HEK293 (cell line): ENCODE measurements around the gene PLEKHH2.

Experiments
- CTCF ChIA-PET: fragments of 350-600 bp; formaldehyde crosslinking; extraction: SDS; loops from one replicate; lab custom pipeline; 2021; ENCODE audit warnings: antibody characterized with exemption; lab: Yijun Ruan, JAX
- POLR2A ChIA-PET: fragments of 300-600 bp; formaldehyde crosslinking; extraction: SDS; loops from one replicate; lab custom pipeline; 2020; ENCODE audit warnings: antibody characterized with exemption, inconsistent platforms; lab: Yijun Ruan, JAX
- H3K27ac ChIP-seq: fragments of 200-500 bp; sonication (Bioruptor generic); 2 replicates; pipeline ENCODE4 v1.5.1; 2014; ENCODE audit warnings: low read depth, low read length, control low read depth, inconsistent platforms; ENCODE audit errors: extremely low read depth
- H3K36me3 ChIP-seq, 2 experiments: fragments of 200-500 bp in 1 of 2; sonication (Bioruptor generic) in 1 of 2; 1 replicate in 1 of 2; 2 replicates in 1 of 2; pipeline ENCODE4 v1.5.1; 2014 to 2017; ENCODE audit warnings: inconsistent platforms in 2 of 2, low read length in 2 of 2; ENCODE audit not compliant: control insufficient read depth in 2 of 2, insufficient read depth in 1 of 2
- H3K4me1 ChIP-seq: fragments of 200-500 bp; sonication (Bioruptor generic); 2 replicates; pipeline ENCODE4 v1.5.1; 2014; ENCODE audit warnings: mild to moderate bottlenecking, low read length, inconsistent platforms; ENCODE audit not compliant: control insufficient read depth, insufficient read depth
- H3K4me3 ChIP-seq: 2 replicates; pipeline ENCODE4 v1.5.1; 2011; ENCODE audit warnings: low read depth, mild to moderate bottlenecking, control low read depth, low read length, moderate library complexity
- H3K9me3 ChIP-seq: fragments of 200-500 bp; sonication (Bioruptor generic); 2 replicates; pipeline ENCODE4 v1.5.1; 2014; ENCODE audit warnings: low read depth, low read length, inconsistent platforms; ENCODE audit not compliant: control insufficient read depth, insufficient read depth
- EGR2 ChIP-seq: fragments of 450-650 bp; formaldehyde crosslinking; IDR thresholded peaks from 2 replicates; pipeline ENCODE4 v1.5.1; 2016; ENCODE audit warnings: low read depth, missing biosample characterization, missing genetic modification characterization
- GLI2 ChIP-seq: fragments of 450-650 bp; formaldehyde crosslinking; IDR thresholded peaks from 2 replicates; pipeline ENCODE4; 2017; ENCODE audit warnings: missing biosample characterization, missing genetic modification characterization, low read depth, borderline replicate concordance
- GLIS1 ChIP-seq: fragments of 450-650 bp; formaldehyde crosslinking; IDR thresholded peaks from 2 replicates; pipeline ENCODE4 v1.5.1; 2016; ENCODE audit warnings: missing biosample characterization, missing genetic modification characterization
- GLIS2 ChIP-seq: fragments of 450-650 bp; formaldehyde crosslinking; IDR thresholded peaks from 2 replicates; pipeline ENCODE4 v1.5.1; 2016; ENCODE audit warnings: missing biosample characterization, missing genetic modification characterization
- HOXD13 ChIP-seq: sonication (generic); formaldehyde crosslinking; IDR thresholded peaks from 2 replicates; pipeline ENCODE4 v1.8.0; 2022; ENCODE audit warnings: missing genetic modification reagents, borderline replicate concordance
- IKZF3 ChIP-seq: fragments of 450-650 bp; IDR thresholded peaks from 2 replicates; pipeline ENCODE4 v1.5.0; 2018; ENCODE audit warnings: missing biosample characterization, mild to moderate bottlenecking, missing genetic modification characterization, moderate library complexity
- KLF8 ChIP-seq: fragments of 450-650 bp; formaldehyde crosslinking; IDR thresholded peaks from 2 replicates; pipeline ENCODE4 v1.5.1; 2016; ENCODE audit warnings: missing biosample characterization, missing genetic modification characterization
- KLF9 ChIP-seq: fragments of 450-650 bp; formaldehyde crosslinking; IDR thresholded peaks from 2 replicates; pipeline ENCODE4 v1.5.1; 2016; ENCODE audit warnings: missing biosample characterization, missing genetic modification characterization, low read depth
- MEIS1 ChIP-seq: sonication (generic); formaldehyde crosslinking; IDR thresholded peaks from 2 replicates; pipeline ENCODE4 v1.8.1; 2022; ENCODE audit warnings: missing genetic modification reagents, mild to moderate bottlenecking, borderline replicate concordance
- MYNN ChIP-seq: fragments of 450-650 bp; formaldehyde crosslinking; IDR thresholded peaks from 2 replicates; pipeline ENCODE4 v1.5.1; 2016; ENCODE audit warnings: missing biosample characterization, missing genetic modification characterization, borderline replicate concordance
- MZF1 ChIP-seq: fragments of 450-650 bp; formaldehyde crosslinking; IDR thresholded peaks from 2 replicates; pipeline ENCODE4 v1.5.1; 2017; ENCODE audit warnings: missing biosample characterization, missing genetic modification characterization, borderline replicate concordance
- OSR2 ChIP-seq: fragments of 450-650 bp; formaldehyde crosslinking; IDR thresholded peaks from 2 replicates; pipeline ENCODE4 v1.5.1; 2016; ENCODE audit warnings: missing biosample characterization, missing genetic modification characterization
- RBAK ChIP-seq: fragments of 450-650 bp; formaldehyde crosslinking; IDR thresholded peaks from 2 replicates; pipeline ENCODE4 v1.5.1; 2016; ENCODE audit warnings: missing biosample characterization, missing genetic modification characterization
- SCRT1 ChIP-seq: fragments of 450-650 bp; formaldehyde crosslinking; IDR thresholded peaks from 2 replicates; pipeline ENCODE4 v1.5.1; 2016; ENCODE audit warnings: missing biosample characterization, missing genetic modification characterization, borderline replicate concordance
- SETDB1 ChIP-seq: IDR thresholded peaks from one replicate; pipeline ENCODE4 v1.6.1; 2017; ENCODE audit warnings: mild to moderate bottlenecking, low read length, moderate library complexity, mixed read lengths; ENCODE audit not compliant: insufficient read length
- TRIM28 ChIP-seq: IDR thresholded peaks from 2 replicates; pipeline ENCODE4 v1.6.1; 2011; ENCODE audit warnings: low read length, control low read depth, borderline replicate concordance
- ZBTB20 ChIP-seq: fragments of 450-650 bp; formaldehyde crosslinking; IDR thresholded peaks from 2 replicates; pipeline ENCODE4 v1.5.1; 2016; ENCODE audit warnings: missing biosample characterization, missing genetic modification characterization
- ZBTB21 ChIP-seq: fragments of 450-650 bp; formaldehyde crosslinking; IDR thresholded peaks from 2 replicates; pipeline ENCODE4 v1.5.1; 2017; ENCODE audit warnings: missing biosample characterization, missing genetic modification characterization
- ZBTB48 ChIP-seq: fragments of 450-650 bp; formaldehyde crosslinking; IDR thresholded peaks from 2 replicates; pipeline ENCODE4 v1.5.1; 2016; ENCODE audit warnings: missing biosample characterization, missing genetic modification characterization
- ZEB2 ChIP-seq: fragments of 450-650 bp; formaldehyde crosslinking; IDR thresholded peaks from 2 replicates; pipeline ENCODE4 v1.5.1; 2016; ENCODE audit warnings: missing biosample characterization, missing genetic modification characterization
- ZFHX2 ChIP-seq: fragments of 450-650 bp; formaldehyde crosslinking; conservative IDR thresholded peaks from 2 replicates; pipeline ENCODE4 v1.5.1; 2016; ENCODE audit warnings: missing biosample characterization, missing genetic modification characterization
- ZNF202 ChIP-seq: fragments of 450-650 bp; formaldehyde crosslinking; IDR thresholded peaks from 2 replicates; pipeline ENCODE4 v1.5.1; 2016; ENCODE audit warnings: missing biosample characterization, missing genetic modification characterization, borderline replicate concordance
- ZNF394 ChIP-seq: fragments of 450-650 bp; formaldehyde crosslinking; IDR thresholded peaks from 2 replicates; pipeline ENCODE4 v1.5.1; 2016; ENCODE audit warnings: missing biosample characterization, missing genetic modification characterization, mild to moderate bottlenecking, moderate library complexity, borderline replicate concordance
- ZNF426 ChIP-seq: fragments of 450-650 bp; formaldehyde crosslinking; IDR thresholded peaks from 2 replicates; pipeline ENCODE4 v1.5.1; 2017; ENCODE audit warnings: missing biosample characterization, missing genetic modification characterization, mild to moderate bottlenecking, inconsistent platforms, moderate library complexity
- ZNF473 ChIP-seq: fragments of 450-650 bp; formaldehyde crosslinking; IDR thresholded peaks from 2 replicates; pipeline ENCODE4 v1.5.1; 2017; ENCODE audit warnings: missing biosample characterization, missing genetic modification characterization
- ZNF521 ChIP-seq: fragments of 450-650 bp; formaldehyde crosslinking; IDR thresholded peaks from 2 replicates; pipeline ENCODE4 v1.5.1; 2017; ENCODE audit warnings: missing biosample characterization, mild to moderate bottlenecking, missing genetic modification characterization
- ZNF529 ChIP-seq: fragments of 450-650 bp; formaldehyde crosslinking; IDR thresholded peaks from 2 replicates; pipeline ENCODE4 v1.5.1; 2017; ENCODE audit warnings: missing genetic modification characterization, missing biosample characterization; ENCODE audit not compliant: insufficient replicate concordance
- ZNF544 ChIP-seq: fragments of 450-650 bp; formaldehyde crosslinking; IDR thresholded peaks from 2 replicates; pipeline ENCODE4 v1.5.0; 2017; ENCODE audit warnings: missing biosample characterization, missing genetic modification characterization
- ZNF549 ChIP-seq: fragments of 450-650 bp; IDR thresholded peaks from 2 replicates; pipeline ENCODE4 v1.5.1; 2018; ENCODE audit warnings: missing biosample characterization, missing genetic modification characterization, mild to moderate bottlenecking, inconsistent platforms, moderate library complexity
- ZNF785 ChIP-seq: fragments of 450-650 bp; formaldehyde crosslinking; IDR thresholded peaks from 2 replicates; pipeline ENCODE4 v1.5.1; 2016; ENCODE audit warnings: missing biosample characterization, missing genetic modification characterization
- TF ChIP-seq, protein P1 (sequence below): fragments of 450-650 bp; formaldehyde crosslinking; IDR thresholded peaks from 2 replicates; pipeline ENCODE4 v1.5.1; 2017; ENCODE audit warnings: missing biosample characterization, missing genetic modification characterization
- TF ChIP-seq, protein P2 (sequence below): fragments of 450-650 bp; formaldehyde crosslinking; IDR thresholded peaks from 2 replicates; pipeline ENCODE4 v1.5.0; 2017; ENCODE audit warnings: missing biosample characterization, missing genetic modification characterization, borderline replicate concordance
- TF ChIP-seq, protein P3 (sequence below): fragments of 450-650 bp; formaldehyde crosslinking; IDR thresholded peaks from 2 replicates; pipeline ENCODE4 v1.5.1; 2017; ENCODE audit warnings: missing biosample characterization, missing genetic modification characterization
- TF ChIP-seq, protein P4 (sequence below): fragments of 450-650 bp; IDR thresholded peaks from 2 replicates; pipeline ENCODE4 v1.5.1; 2018; ENCODE audit warnings: missing biosample characterization, missing genetic modification characterization

PLEKHH2 gene

DNA sequence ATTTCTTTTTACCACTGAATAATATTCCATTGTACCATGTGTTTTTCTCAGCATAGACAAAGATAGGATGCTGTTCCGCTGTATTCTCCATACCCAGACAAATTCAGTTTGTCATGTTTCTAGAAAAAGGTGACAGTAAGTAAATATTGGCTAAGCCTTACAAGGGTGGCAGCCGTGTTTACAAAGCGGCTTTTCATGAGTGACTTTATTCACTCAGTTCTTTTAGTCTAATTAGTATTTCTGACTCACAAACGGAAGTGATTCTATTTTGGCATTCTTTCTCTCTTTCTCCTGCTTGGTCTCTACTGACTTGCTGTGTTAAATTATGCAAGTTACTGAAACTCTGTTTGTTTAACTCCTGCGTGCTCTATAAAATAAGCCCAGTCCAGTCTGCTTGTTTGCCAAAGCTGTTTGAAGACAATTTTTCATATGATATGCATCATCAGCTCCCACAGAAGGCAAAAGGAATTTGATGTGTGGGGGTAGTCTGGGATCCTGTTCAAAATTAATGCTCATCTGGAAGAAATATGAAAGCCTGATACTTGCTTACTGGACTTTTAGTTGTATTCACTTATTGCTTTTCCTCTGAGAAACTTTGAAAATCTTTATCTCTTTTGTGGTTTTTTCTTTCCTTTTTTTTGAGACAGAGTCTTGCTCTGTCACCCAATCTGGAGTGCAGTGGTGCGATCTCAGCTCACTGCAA, 2.3 kb upstream of the PLEKHH2 start:
- Histone ChIP-seq H3K4me1 (no peaks in the 10 kb centered on the region), H3K27ac (peak overlapping the region; percentile 64), H3K4me3 (no peak overlapping the region), H3K36me3 (no peaks in the 10 kb centered on the region), H3K9me3 (no peaks in the 10 kb centered on the region)
- POLR2A ChIA-PET = interaction anchor here (1.1 kb wide), 1 partner anchor 8 kb away, joined by 3 read pairs; no protein-coding TSS in a partner anchor
- CTCF ChIA-PET = interaction anchor here (0.6 to 1.0 kb wide), 5 partner anchors 25 to 706 kb away, joined by 3 to 7 read pairs (median 3); no protein-coding TSS in a partner anchor
- no peak for TF ChIP-seq ZBTB21 (tag by site-specific recombination)
- TF ChIP-seq ZNF544 (tag by site-specific recombination) = no peak
- no peak for TF ChIP-seq ZNF521 (tag by site-specific recombination)
- TF ChIP-seq EGR2 (tag by site-specific recombination) = no peak
- peak; percentile 25; the same call in 1 of the 2 replicates for TF ChIP-seq KLF8 (tag by site-specific recombination)
- no peak for TF ChIP-seq ZFHX2 (tag by site-specific recombination)
- no peak for TF ChIP-seq ZNF529 (tag by site-specific recombination)
- no peak for TF ChIP-seq ZBTB20 (tag by site-specific recombination)
- TF ChIP-seq, protein P1, sequence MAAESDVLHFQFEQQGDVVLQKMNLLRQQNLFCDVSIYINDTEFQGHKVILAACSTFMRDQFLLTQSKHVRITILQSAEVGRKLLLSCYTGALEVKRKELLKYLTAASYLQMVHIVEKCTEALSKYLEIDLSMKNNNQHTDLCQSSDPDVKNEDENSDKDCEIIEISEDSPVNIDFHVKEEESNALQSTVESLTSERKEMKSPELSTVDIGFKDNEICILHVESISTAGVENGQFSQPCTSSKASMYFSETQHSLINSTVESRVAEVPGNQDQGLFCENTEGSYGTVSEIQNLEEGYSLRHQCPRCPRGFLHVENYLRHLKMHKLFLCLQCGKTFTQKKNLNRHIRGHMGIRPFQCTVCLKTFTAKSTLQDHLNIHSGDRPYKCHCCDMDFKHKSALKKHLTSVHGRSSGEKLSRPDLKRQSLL (tag by site-specific recombination) = no peak
- TF ChIP-seq MEIS1 = no peak
- TF ChIP-seq ZNF473 (tag by site-specific recombination) = no peak
- no peak for TF ChIP-seq ZBTB48 (tag by site-specific recombination)
- TF ChIP-seq SCRT1 (tag by site-specific recombination) = no peak
- no peak for TF ChIP-seq RBAK
- TF ChIP-seq ZNF549 (tag by site-specific recombination) = no peak
- no peak for TF ChIP-seq SETDB1
- TF ChIP-seq, protein P2, sequence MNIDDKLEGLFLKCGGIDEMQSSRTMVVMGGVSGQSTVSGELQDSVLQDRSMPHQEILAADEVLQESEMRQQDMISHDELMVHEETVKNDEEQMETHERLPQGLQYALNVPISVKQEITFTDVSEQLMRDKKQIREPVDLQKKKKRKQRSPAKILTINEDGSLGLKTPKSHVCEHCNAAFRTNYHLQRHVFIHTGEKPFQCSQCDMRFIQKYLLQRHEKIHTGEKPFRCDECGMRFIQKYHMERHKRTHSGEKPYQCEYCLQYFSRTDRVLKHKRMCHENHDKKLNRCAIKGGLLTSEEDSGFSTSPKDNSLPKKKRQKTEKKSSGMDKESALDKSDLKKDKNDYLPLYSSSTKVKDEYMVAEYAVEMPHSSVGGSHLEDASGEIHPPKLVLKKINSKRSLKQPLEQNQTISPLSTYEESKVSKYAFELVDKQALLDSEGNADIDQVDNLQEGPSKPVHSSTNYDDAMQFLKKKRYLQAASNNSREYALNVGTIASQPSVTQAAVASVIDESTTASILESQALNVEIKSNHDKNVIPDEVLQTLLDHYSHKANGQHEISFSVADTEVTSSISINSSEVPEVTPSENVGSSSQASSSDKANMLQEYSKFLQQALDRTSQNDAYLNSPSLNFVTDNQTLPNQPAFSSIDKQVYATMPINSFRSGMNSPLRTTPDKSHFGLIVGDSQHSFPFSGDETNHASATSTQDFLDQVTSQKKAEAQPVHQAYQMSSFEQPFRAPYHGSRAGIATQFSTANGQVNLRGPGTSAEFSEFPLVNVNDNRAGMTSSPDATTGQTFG (tag by site-specific recombination) = no peak
- TF ChIP-seq GLIS1 = peak; percentile 95
- no peak for TF ChIP-seq ZNF785
- no peak for TF ChIP-seq ZNF426 (tag by site-specific recombination)
- TF ChIP-seq, protein P3, sequence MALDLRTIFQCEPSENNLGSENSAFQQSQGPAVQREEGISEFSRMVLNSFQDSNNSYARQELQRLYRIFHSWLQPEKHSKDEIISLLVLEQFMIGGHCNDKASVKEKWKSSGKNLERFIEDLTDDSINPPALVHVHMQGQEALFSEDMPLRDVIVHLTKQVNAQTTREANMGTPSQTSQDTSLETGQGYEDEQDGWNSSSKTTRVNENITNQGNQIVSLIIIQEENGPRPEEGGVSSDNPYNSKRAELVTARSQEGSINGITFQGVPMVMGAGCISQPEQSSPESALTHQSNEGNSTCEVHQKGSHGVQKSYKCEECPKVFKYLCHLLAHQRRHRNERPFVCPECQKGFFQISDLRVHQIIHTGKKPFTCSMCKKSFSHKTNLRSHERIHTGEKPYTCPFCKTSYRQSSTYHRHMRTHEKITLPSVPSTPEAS (tag by site-specific recombination) = no peak
- TF ChIP-seq MYNN (tag by site-specific recombination) = no peak
- peak; percentile 87 for TF ChIP-seq ZEB2 (tag by site-specific recombination)
- TF ChIP-seq ZNF394 (tag by site-specific recombination) = no peak
- TF ChIP-seq GLI2 (tag by site-specific recombination) = peak; percentile 77; the same call in 1 of the 2 replicates
- peak; percentile 70 for TF ChIP-seq IKZF3 (tag by site-specific recombination)
- TF ChIP-seq KLF9 = no peak
- TF ChIP-seq MZF1 (tag by site-specific recombination) = no peak
- TF ChIP-seq ZNF202 = no peak
- TF ChIP-seq OSR2 (tag by site-specific recombination) = peak; percentile 98
- no peak for TF ChIP-seq HOXD13 (CRISPR knock-in tag)
- no peak for TF ChIP-seq GLIS2
- no peak for TF ChIP-seq TRIM28
- TF ChIP-seq, protein P4, sequence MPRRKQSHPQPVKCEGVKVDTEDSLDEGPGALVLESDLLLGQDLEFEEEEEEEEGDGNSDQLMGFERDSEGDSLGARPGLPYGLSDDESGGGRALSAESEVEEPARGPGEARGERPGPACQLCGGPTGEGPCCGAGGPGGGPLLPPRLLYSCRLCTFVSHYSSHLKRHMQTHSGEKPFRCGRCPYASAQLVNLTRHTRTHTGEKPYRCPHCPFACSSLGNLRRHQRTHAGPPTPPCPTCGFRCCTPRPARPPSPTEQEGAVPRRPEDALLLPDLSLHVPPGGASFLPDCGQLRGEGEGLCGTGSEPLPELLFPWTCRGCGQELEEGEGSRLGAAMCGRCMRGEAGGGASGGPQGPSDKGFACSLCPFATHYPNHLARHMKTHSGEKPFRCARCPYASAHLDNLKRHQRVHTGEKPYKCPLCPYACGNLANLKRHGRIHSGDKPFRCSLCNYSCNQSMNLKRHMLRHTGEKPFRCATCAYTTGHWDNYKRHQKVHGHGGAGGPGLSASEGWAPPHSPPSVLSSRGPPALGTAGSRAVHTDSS (tag by site-specific recombination) = 0 out of 2 replicates have a peak, but pooled peaks have one; percentile 14
